Right lobe of liver (tissue), 4 donors: ENCODE results near the gene CIZ1.

Experiments
- CTCF ChIP-seq, 4 donors: fragments of 200-600 bp in 3 of 4; fragments of 450-650 bp in 1 of 4; IDR thresholded peaks; one replicate each; pipeline versions ENCODE4 v1.5.1 to v1.8.0; 2016 to 2022; ENCODE audit warnings: antibody characterized with exemption in 4 of 4, mild to moderate bottlenecking in 2 of 4
- POLR2A ChIP-seq: fragments of 450-650 bp; IDR thresholded peaks from one replicate; pipeline ENCODE4 v1.6.1; 2017; ENCODE audit warnings: antibody characterized with exemption, mild to moderate bottlenecking
- donor health status: DM: no; HTN: no; CAD: no.
- donor health status: DM: no; HTN: no; CAD: no.
- donor health status: DM: no; HTN: yes; CAD: no.

GRCh38 chr9:128225770-128226411, 34.5 kb upstream of the CIZ1 start:
- no peak for TF ChIP-seq CTCF (IDR thresholded peaks at IDR 0.05)
- no peak for TF ChIP-seq POLR2A
